ENCODE results near the gene KIF26A. TPM values are rescaled to one million over a fixed set of nuclear protein-coding genes. Genes with fewer than 3 reads are reported as not detected.

KIF26A gene
- total and polyA plus RNA-seq, 2 experiments from 2014 or later, result 3.5 to 5.0 TPM

GRCh38 chr14:104142136-104142945 is 4.0 kb downstream of the KIF26A start:
- H3K27me3 ChIP-seq, result peaks cover 8% of the 10 kb centered on the region
- no peak overlapping the region for H3K27ac ChIP-seq
- H2AFZ ChIP-seq, result no peak overlapping the region
- no peaks in the 10 kb centered on the region for H3K9me2 ChIP-seq (replicated peaks; ENCODE audit: insufficient read depth)
- peaks cover 2% of the 10 kb centered on the region for H3K79me2 ChIP-seq
- WGBS (ENCODE audit: low lambda C conversion rate, missing lambda C conversion rate), result 88% methylated on average over 11 of the region's 11 CpGs
- H3K9me3 ChIP-seq (ENCODE audit: low read depth), result no peaks in the 10 kb centered on the region
- no peaks in the 10 kb centered on the region for H4K20me1 ChIP-seq (ENCODE audit: insufficient read depth, poor library complexity, severe bottlenecking)
- no peak overlapping the region for H3K4me3 ChIP-seq
- peaks cover 21% of the 10 kb centered on the region for H3K4me1 ChIP-seq (ENCODE audit: insufficient read depth)
- DNase-seq (ENCODE audit: low spot score), result no peak
- no peak for TF ChIP-seq EZH2phosphoT487 (IDR thresholded peaks at IDR 0.05; ENCODE audit: low read depth, severe bottlenecking, unreplicated experiment)
- no peak for TF ChIP-seq EZH2 (IDR thresholded peaks at IDR 0.05; ENCODE audit: borderline replicate concordance)
- TF ChIP-seq CTCF (IDR thresholded peaks at IDR 0.05; ENCODE audit: poor library complexity), result no peak
- no peak overlapping the region for H3K4me2 ChIP-seq
- no peaks in the 10 kb centered on the region for H3K36me3 ChIP-seq (replicated peaks; ENCODE audit: insufficient read depth, low read depth)

GRCh38 chr14:104142946-104143470 is 4.6 kb downstream of the KIF26A start:
- WGBS (ENCODE audit: low lambda C conversion rate, missing lambda C conversion rate), result 92% methylated on average over 16 of the region's 16 CpGs
- Histone ChIP-seq H3K4me3 (no peak overlapping the region), H4K20me1 (ENCODE audit: insufficient read depth, poor library complexity, severe bottlenecking) (no peaks in the 10 kb centered on the region), H2AFZ (no peak overlapping the region), H3K36me3 (replicated peaks; ENCODE audit: insufficient read depth, low read depth) (no peaks in the 10 kb centered on the region), H3K79me2 (peaks cover 2% of the 10 kb centered on the region), H3K27ac (no peak overlapping the region), H3K9me3 (ENCODE audit: low read depth) (no peaks in the 10 kb centered on the region), H3K27me3 (peaks cover 7% of the 10 kb centered on the region), H3K4me2 (no peak overlapping the region), H3K9me2 (replicated peaks; ENCODE audit: insufficient read depth) (no peaks in the 10 kb centered on the region), H3K4me1 (ENCODE audit: insufficient read depth) (peaks cover 16% of the 10 kb centered on the region)
- DNase-seq (ENCODE audit: low spot score), result no peak
- TF ChIP-seq EZH2phosphoT487 (IDR thresholded peaks at IDR 0.05; ENCODE audit: low read depth, severe bottlenecking, unreplicated experiment) (no peak), CTCF (IDR thresholded peaks at IDR 0.05; ENCODE audit: poor library complexity) (no peak), EZH2 (IDR thresholded peaks at IDR 0.05; ENCODE audit: borderline replicate concordance) (no peak)

GRCh38 chr14:104143521-104144452 is 5.4 kb downstream of the KIF26A start:
- no peaks in the 10 kb centered on the region for H3K9me2 ChIP-seq (replicated peaks; ENCODE audit: insufficient read depth)
- H3K27me3 ChIP-seq, result peaks cover 7% of the 10 kb centered on the region
- DNase-seq (ENCODE audit: low spot score), result no peak
- no peak overlapping the region for H2AFZ ChIP-seq
- H3K4me2 ChIP-seq, result no peak overlapping the region
- no peak overlapping the region for H3K4me3 ChIP-seq
- no peak for TF ChIP-seq EZH2 (IDR thresholded peaks at IDR 0.05; ENCODE audit: borderline replicate concordance)
- no peak for TF ChIP-seq CTCF (IDR thresholded peaks at IDR 0.05; ENCODE audit: poor library complexity)
- TF ChIP-seq EZH2phosphoT487 (IDR thresholded peaks at IDR 0.05; ENCODE audit: low read depth, severe bottlenecking, unreplicated experiment), result no peak
- no peaks in the 10 kb centered on the region for H3K36me3 ChIP-seq (replicated peaks; ENCODE audit: insufficient read depth, low read depth)
- no peaks in the 10 kb centered on the region for H4K20me1 ChIP-seq (ENCODE audit: insufficient read depth, poor library complexity, severe bottlenecking)
- H3K79me2 ChIP-seq, result peaks cover 2% of the 10 kb centered on the region
- H3K4me1 ChIP-seq (ENCODE audit: insufficient read depth), result peaks cover 19% of the 10 kb centered on the region
- H3K27ac ChIP-seq, result no peak overlapping the region
- 88% methylated on average over 20 of the region's 26 CpGs for WGBS (ENCODE audit: low lambda C conversion rate, missing lambda C conversion rate)
- no peaks in the 10 kb centered on the region for H3K9me3 ChIP-seq (ENCODE audit: low read depth)

Data from hepatocyte (in vitro differentiated cells).